ENCODE measurements around the gene DHRS4.
"Not testable (repeated sequence)": the region's sequence is repeated elsewhere in the genome, so short reads cannot be mapped to it uniquely, and the experiment has no call there.

Gene DHRS4

DNA sequence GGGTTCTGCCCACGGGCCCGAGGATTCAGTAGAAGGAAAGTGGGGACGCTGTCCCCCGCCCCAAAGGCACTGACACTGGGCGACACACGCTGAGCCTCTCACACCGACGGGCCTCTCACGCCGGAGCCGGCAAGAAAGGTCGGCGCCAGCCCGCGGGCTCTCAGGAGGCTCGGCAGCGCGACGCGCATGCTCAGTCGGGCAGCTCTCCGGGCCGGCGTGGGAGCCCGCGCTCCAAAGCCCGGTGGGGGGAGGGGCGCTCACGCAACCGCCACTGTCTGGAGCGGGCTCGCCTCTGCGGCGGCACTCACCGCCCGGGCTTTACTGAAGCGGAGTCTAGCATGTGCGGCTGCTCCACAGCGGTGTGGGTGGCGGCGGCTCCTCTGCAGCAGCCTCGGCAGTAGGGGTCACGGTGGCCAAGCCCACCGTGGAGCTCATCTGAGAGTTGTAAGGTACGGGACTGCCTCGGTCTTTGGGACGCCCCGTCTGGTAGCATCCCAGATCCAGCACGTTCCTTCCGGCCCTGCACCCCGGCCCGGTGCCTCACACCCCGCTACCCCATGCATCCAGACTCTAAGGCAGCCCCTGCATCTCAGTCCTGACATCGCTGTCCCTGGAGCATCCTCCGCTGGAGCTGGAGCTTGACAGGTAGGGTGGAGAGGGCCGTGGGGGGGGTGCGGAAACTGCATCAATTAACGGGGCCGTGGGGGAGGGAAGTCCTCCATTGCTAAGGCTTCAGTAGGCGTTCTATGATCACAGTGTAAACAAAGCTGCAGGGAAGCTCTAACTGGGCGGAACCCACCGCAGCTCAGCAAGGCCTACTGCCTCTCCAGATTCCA, 53.5 kb downstream of the DHRS4 start:
- H3K36me3 ChIP-seq (replicated peaks); H3K9me3 ChIP-seq; in situ Hi-C loops (cut with MboI; ENCODE audit: low sequenced_read_pairs); H3K27me3 ChIP-seq (ENCODE audit: low read depth); H3K4me1 ChIP-seq: not testable (repeated sequence)
- DNase-seq (ENCODE audit: low spot score in 2 of 2), result peak in 1 of 2 experiments; percentile 75
- peak overlapping the region; percentile 18; the same call in 1 of the 2 replicates for H3K4me3 ChIP-seq

DNA sequence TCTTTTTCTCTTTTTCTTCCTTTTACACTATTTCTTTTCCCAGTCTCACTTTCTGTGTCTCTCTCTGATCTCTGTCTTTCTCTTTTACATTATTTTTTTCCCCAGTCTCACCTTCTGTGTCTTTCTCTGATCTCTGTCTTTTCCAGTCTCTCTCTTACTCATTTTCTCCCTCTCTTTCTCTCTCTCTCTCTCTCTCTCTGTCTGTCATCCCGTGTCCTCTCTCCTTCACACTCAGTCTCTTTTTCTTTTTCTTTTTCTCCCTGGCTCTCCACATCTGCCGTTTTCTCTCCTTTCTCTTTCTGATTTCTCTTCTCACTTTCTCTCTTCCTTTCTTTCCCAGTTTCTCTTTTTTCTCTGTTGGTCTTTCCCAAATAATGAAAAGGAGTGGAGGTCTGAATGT, 57.5 kb downstream of the DHRS4 start:
- Histone ChIP-seq H3K4me1 (no peaks in the 10 kb centered on the region), H3K4me3 (no peak overlapping the region), H3K9me3 (no peaks in the 10 kb centered on the region), H3K36me3 (replicated peaks) (no peaks in the 10 kb centered on the region), H3K27me3 (ENCODE audit: low read depth) (no peaks in the 10 kb centered on the region)
- no peak for DNase-seq (ENCODE audit: low spot score in 2 of 2)
- in situ Hi-C loops (cut with MboI; ENCODE audit: low sequenced_read_pairs), result loop anchor here (5.0 to 10.0 kb wide), 2 partner anchors 84 to 286 kb away; partner anchors contain the start of genes DHRS1, NOP9 and PCK2

DNA sequence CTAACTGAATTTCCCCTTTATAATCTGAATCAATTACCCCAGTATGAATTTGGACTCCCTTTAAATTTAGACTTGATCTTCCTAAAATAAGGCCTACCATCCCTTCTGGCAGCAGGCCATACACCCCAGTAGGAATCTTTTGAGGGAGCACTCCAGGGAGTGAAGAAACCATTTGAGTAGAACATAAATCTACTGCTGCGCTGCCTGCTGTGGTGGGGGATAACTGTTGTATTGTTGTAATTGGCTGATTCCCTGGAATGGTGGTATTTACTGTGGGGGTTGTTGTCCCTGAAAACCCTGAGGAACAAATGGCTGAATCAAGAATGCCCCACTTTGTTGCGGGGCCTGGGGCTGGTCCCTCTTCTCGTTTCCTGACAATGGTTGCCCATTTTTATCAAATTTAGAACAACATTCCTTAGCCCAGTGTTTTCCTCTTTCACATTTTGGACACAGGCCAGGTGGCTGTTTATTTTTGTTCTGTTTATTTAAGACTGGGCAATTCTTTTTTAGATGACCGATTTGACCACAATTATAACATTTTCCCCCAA, 59.2 kb downstream of the DHRS4 start:
- not testable (repeated sequence) for H3K9me3 ChIP-seq; DNase-seq (ENCODE audit: low spot score in 2 of 2); H3K4me3 ChIP-seq; H3K36me3 ChIP-seq (replicated peaks); H3K27me3 ChIP-seq (ENCODE audit: low read depth); H3K4me1 ChIP-seq
- in situ Hi-C loops (cut with MboI; ENCODE audit: low sequenced_read_pairs), result loop anchor here (5.0 to 10.0 kb wide), 2 partner anchors 82 to 285 kb away; partner anchors contain the start of genes DHRS1, NOP9 and PCK2

DNA sequence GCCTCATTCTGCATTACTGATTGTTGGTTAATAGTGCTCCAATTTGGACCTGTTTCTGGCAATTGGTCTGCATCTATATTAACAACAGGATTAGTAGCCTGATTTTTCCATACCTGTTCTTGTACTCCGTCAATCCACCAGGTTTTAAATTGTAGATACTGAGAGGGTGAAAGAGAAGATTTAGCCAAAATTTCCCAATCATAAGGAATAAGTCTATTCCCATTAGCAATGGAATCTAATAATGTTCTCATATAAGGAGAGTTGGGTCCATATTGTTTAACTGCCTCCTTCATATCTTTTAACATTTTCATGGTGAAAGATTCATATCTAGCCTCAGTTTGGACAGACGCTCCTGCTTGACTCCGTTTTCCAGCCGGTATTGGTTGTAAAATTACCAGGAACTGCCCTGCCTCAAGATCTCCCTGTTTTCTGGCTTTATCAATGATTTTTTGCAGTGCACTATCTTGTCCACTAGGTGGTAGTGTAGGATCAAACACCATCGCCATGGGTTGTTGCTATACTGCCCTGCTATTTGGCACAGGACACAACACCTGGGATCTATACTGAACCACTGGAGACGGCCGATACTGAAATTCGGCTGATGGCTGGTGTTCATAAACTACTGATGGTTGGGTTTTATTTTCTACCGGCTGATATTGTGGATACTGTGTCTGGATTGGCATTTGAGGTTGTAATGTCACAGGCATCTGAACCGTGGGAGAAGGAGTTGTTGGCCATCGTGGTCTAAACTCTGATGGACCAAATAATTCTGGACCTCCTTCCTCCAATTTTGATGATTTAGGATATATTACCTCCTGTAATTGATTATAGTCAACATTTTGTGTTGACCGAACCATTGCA, 60.3 kb downstream of the DHRS4 start:
- DNase-seq (ENCODE audit: low spot score in 2 of 2), result peak; percentile 60 to 75
- Histone ChIP-seq H3K4me3 (no peak overlapping the region), H3K4me1 (no peaks in the 10 kb centered on the region), H3K36me3 (replicated peaks) (no peaks in the 10 kb centered on the region), H3K27me3 (ENCODE audit: low read depth) (no peaks in the 10 kb centered on the region), H3K9me3 (no peaks in the 10 kb centered on the region)
- in situ Hi-C loops (cut with MboI; ENCODE audit: low sequenced_read_pairs), result loop anchor here (5.0 to 10.0 kb wide), 2 partner anchors 81 to 283 kb away; partner anchors contain the start of genes DHRS1, NOP9 and PCK2

DNA sequence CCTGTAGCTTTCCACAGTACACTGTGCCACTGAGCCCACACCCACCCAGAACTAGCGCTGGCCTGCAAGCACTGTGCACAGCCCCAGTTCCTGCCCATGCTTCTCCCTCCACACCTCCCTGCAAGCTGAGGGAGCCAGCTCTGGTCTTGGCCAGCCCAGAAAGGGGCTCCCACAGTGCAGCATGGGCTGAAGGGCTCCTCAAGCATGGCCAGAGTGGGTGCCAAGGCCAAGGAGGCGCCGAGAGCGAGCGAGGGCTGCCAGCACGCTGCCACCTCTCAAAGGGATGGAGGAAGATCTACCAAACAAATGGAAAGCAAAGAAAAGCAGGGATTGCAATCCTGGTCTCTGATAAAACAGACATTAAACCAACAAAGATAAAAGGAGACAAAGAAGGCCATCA, 62.2 kb downstream of the DHRS4 start:
- H3K4me3 ChIP-seq; H3K9me3 ChIP-seq; DNase-seq (ENCODE audit: low spot score in 2 of 2); H3K27me3 ChIP-seq (ENCODE audit: low read depth); H3K36me3 ChIP-seq (replicated peaks); H3K4me1 ChIP-seq: not testable (repeated sequence)
- in situ Hi-C loops (cut with MboI; ENCODE audit: low sequenced_read_pairs), result loop anchor here (5.0 to 10.0 kb wide), 2 partner anchors 43 to 79 kb away; partner anchors contain the start of gene PCK2
